ENCODE results near the gene PMM1.

PMM1 gene

DNA sequence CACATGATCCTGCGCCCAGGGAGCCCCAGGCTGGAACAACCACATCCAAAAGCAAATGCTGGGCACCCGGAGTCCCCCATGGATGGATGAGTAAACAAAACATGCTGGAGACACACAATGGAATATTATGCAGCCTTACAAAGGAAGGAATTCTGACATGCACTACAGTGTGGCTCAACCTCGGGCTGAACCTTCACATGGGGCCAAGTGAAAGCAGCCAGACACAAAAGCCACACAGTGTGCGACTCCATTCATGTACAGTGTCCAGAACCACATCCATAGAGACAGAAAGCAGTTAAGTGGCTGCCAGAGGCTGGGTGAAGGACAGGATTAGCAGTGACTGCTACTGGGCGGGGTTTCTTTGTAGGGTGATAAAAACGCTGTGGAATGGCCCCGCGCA lies 55.4 kb downstream of the PMM1 start:
- no peak for DNase-seq

DNA sequence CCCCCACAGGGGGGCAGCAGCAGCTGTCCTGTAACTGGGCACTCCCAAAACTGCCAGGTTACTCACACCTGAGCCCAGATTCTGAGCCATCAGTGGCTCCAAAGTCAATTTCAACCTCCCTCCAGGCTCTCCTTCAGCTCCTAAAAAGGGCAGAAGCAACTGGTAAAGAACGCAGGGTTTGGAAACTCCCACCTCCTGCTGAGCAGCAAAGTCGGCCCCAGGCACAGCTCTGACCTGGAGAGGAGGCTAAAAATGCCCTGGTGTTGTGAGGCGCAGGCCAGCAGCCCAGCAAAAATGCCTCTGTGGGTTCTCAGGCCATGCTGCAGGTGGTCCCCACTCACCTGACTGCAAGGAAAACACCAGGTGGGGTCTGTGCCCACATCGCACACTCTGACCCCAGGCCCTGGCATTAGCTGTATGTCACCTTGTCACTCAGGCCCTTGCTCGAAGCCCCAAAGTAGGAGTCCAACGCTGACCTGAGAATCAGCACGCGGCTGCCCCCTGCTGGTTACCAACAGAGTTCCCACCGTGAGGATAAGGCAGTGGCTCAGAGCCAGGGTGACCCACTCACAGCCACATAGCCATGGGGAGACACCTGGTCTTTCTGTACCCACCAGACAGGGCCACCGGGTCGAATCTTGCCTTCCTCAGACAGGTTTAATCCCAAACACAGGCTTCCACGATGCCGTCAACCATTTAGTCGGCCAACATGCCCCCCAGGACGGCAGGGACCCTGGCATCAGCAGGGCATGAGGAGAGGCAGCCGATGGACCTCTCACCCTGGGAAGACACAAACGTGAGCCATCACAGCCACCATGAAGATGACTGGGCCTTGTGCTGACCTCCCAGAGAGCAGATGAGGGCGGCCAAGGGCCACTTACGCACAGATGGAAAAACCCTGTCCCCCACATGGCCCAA lies 56.5 kb downstream of the PMM1 start:
- no peak for DNase-seq

DNA sequence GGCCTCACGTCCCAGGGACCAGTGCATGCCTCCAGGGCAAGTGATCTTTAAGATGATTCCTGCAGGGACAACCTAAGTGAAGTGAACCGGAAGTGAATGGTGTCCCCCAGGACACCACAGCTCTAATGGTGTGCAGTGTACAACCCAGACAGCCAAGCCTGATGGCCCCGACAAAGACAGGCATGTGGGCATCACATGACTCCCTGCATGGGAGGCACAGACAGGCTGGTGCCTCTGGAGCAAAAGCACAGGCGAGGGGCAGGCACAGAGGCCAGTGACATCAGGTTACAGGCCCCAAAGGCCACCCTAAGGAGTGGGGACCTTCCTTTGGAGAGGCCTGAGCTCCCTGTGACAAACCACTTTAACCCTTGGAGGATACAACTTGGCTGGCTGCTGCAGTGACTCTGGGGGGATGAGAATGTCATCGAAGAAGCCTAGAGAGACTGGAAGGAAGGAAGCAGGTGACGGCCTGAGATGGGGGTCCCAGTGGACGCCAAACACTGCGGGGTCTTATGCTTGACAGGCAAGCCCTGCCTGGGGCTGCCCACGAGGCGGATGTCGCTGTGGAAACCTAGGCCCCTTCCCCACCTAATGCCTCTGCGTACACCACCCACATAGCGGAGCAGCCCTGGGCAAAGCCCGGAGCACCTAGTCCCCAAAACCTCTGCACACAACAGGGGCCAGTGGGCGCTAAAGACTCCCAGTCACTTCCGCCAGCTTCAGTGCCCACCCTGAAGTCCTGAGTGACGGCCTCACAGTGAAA lies 57.7 kb downstream of the PMM1 start:
- no peak for DNase-seq

DNA sequence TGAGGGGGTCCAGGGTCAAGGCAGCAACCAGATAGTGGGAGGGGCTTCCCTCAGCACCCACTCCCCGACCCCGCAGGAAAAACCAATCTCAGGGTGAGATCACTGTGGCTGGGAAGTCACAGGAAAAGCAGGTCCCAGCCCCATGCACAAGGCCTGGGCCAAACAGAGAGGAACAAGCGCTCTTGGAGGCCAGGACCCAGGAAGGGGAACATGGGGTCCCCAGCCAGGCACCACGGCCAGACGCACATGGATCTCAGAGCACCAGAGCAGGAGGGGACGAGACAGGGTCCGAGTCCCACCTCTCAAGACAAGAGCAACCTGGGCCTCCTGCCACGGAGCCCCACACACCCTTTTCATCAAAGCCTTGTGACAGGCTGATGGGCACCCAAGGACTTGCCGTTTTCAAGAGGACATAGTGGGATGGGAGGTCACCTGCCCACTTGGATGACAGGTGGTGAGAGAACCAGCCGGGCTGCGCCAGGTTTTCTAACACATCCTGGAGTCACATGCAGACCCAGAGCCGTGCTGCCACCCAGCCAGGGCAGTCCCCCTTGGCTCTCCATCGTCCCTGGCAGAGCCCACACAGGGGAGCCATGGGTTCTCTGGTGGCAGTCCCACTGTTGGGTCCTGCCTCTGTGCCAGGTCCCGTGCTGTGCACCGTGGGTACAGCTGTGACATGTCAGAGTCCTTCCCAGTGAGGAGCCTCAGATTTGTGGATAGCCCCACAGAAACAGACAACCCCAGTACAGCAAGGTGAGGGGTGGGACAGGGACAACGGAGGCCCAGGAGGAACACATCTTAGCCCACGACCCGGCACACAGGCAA lies 58.5 kb downstream of the PMM1 start:
- no peak for DNase-seq

DNA sequence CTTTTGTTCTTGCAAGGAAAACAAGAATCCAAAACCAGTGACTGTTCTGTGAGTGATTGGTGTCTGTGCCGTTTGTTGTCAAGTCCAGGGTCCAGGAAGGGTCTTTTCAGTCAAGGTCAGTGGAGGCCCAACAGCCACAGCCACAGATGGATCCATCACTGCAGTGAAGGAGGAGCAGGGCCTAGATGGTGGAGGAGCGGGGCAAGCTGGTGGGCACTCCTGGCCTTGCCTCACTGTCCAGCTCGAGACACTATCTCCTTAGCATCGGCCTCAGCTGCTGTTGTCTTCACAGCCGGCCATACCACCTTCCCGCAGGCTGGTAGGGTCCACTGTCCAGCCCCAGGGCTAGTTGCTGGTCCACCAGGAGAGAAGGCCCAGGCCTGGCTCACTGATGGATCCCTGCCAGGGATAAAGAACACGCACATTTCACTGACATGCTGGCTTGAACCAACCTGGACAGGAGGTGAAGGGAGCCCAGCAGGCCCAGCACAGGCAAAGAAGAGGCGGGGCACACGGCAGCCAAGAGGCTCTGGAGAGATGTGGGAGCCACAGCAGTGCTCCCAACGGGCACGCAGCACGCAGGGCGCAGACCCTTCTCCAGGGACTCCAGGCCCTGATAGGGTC lies 60.6 kb downstream of the PMM1 start:
- no peak for DNase-seq

DNA sequence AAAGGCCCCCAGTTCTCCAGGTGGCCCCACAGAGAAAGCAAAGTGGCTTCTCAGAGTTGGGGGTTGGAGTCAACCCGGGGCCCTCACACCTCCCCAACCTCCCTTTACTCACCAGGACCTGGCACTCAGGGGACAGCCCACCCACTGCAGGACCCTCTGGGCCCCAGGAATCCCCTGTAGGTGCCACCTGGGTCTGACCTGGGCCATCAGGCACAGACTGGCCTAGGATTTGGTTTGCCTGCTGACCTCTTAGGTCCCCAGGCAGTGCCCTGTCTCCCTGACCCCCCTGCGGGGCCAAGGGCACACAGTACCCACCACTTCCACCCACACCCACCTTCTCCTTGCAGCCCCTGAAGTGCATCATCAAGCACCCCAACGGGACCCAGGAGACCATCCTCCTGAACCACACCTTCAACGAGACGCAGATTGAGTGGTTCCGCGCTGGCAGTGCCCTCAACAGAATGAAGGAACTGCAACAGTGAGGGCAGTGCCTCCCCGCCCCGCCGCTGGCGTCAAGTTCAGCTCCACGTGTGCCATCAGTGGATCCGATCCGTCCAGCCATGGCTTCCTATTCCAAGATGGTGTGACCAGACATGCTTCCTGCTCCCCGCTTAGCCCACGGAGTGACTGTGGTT lies 61.4 kb downstream of the PMM1 start:
- no peak for DNase-seq
